Mucosa of stomach (tissue), 1 donor: ENCODE measurements around the gene METTL2A.
"Not testable (repeated sequence)": the region's sequence is repeated elsewhere in the genome, so short reads cannot be mapped to it uniquely, and the experiment has no call there.

ENCODE experiments used
- H3K27me3 ChIP-seq: one replicate; pipeline ENCODE4 v1.7.0; 2013; ENCODE audit warnings: mild to moderate bottlenecking, low read length; ENCODE audit not compliant: control insufficient read depth, insufficient read depth
- H3K36me3 ChIP-seq: one replicate; pipeline ENCODE4 v1.7.0; 2013; ENCODE audit warnings: low read length; ENCODE audit not compliant: control insufficient read depth, insufficient read depth
- H3K4me1 ChIP-seq: one replicate; pipeline ENCODE4 v1.7.0; 2013; ENCODE audit warnings: mild to moderate bottlenecking, low read length; ENCODE audit not compliant: control insufficient read depth, insufficient read depth
- H3K4me3 ChIP-seq: one replicate; pipeline ENCODE4 v1.7.0; 2013; ENCODE audit warnings: low read length
- H3K9ac ChIP-seq: one replicate; pipeline ENCODE4 v1.7.0; 2013; ENCODE audit warnings: mild to moderate bottlenecking, low read length, moderate library complexity
- H3K9me3 ChIP-seq: one replicate; pipeline ENCODE4 v1.7.0; 2013; ENCODE audit warnings: mild to moderate bottlenecking, low read length, moderate library complexity; ENCODE audit not compliant: control insufficient read depth
- donor health status: Pancreatic carcinoma.

The METTL2A gene

GRCh38 chr17:62423647-62424461, at the start of gene METTL2A:
Gene METTL2A, plus strand, starts transcription at chr17:62423897. Its CDS starts 6 bp downstream, at chr17:62423903.
- not testable (repeated sequence) for H3K9me3 ChIP-seq, H3K4me1 ChIP-seq, H3K36me3 ChIP-seq, H3K27me3 ChIP-seq
- H3K4me3 ChIP-seq: peak within 1 kb of the TSS; percentile 60
- H3K9ac ChIP-seq: peak within 1 kb of the TSS; percentile 73

DNA sequence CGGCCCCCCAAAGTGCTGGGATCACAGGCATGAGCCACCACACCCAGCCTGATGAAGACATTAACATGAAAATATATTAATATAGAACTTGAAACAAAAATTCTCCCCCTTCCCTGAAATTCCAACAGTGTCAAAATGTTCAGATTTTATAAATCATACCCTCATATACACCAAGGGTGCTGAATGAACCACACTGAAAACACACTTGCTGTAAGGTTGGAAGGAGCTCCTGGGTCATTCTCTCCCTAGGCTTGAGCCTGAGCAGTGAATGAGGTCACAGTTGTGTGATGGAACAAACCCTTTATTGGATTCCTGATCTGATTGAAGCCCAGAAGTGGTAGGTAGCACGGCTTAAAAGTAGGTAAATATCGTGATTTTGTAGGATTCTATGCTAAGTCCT, 43.4 kb upstream of the METTL2A start, which contains the start of gene EFCAB3:
Gene EFCAB3 (plus strand): TSS at position 301 of the 400 bp plus-strand sequence. CDS start 2,427 bp downstream, outside the sequence.
- Histone ChIP-seq H3K36me3 (no peaks in the 10 kb centered on the region), H3K4me1 (no peaks in the 10 kb centered on the region), H3K9me3 (no peaks in the 10 kb centered on the region), H3K9ac (no peak within 1 kb of the TSS), H3K27me3 (peaks cover 3% of the 10 kb centered on the region), H3K4me3 (no peak within 1 kb of the TSS)

- H3K9ac ChIP-seq: no peak overlapping the region
- H3K4me3 ChIP-seq: no peak overlapping the region
- no peaks in the 10 kb centered on the region for H3K9me3 ChIP-seq
- peaks cover 3% of the 10 kb centered on the region for H3K27me3 ChIP-seq
- no peaks in the 10 kb centered on the region for H3K4me1 ChIP-seq
- H3K36me3 ChIP-seq: no peaks in the 10 kb centered on the region
Measured at GRCh38 chr17:62381561-62381960, 42.1 kb upstream of the METTL2A start.

- Histone ChIP-seq H3K9me3 (no peaks in the 10 kb centered on the region), H3K4me3 (no peak overlapping the region), H3K36me3 (no peaks in the 10 kb centered on the region), H3K27me3 (peaks cover 3% of the 10 kb centered on the region), H3K4me1 (no peaks in the 10 kb centered on the region), H3K9ac (no peak overlapping the region)
Measured at GRCh38 chr17:62388856-62389255, 34.8 kb upstream of the METTL2A start.

- Histone ChIP-seq H3K9me3 (no peaks in the 10 kb centered on the region), H3K4me3 (no peak overlapping the region), H3K36me3 (no peaks in the 10 kb centered on the region), H3K9ac (no peak overlapping the region), H3K27me3 (no peaks in the 10 kb centered on the region), H3K4me1 (no peaks in the 10 kb centered on the region)
Measured at GRCh38 chr17:62392908-62393307, 30.8 kb upstream of the METTL2A start.

- Histone ChIP-seq H3K9me3 (no peaks in the 10 kb centered on the region), H3K4me3 (no peak overlapping the region), H3K9ac (no peak overlapping the region), H3K27me3 (no peaks in the 10 kb centered on the region), H3K36me3 (no peaks in the 10 kb centered on the region), H3K4me1 (no peaks in the 10 kb centered on the region)
Measured at GRCh38 chr17:62398891-62399290, 24.8 kb upstream of the METTL2A start.

- Histone ChIP-seq H3K9me3 (no peaks in the 10 kb centered on the region), H3K4me1 (no peaks in the 10 kb centered on the region), H3K27me3 (no peaks in the 10 kb centered on the region)
Measured at GRCh38 chr17:62405451-62405850, 18.2 kb upstream of the METTL2A start.

GRCh38 chr17:62413090-62413489, 10.6 kb upstream of the METTL2A start:
- H3K27me3 ChIP-seq, H3K36me3 ChIP-seq, H3K4me3 ChIP-seq, H3K4me1 ChIP-seq, H3K9me3 ChIP-seq, H3K9ac ChIP-seq: not testable (repeated sequence)

More at GRCh38 chr17:62405451-62405850, 18.2 kb upstream of the METTL2A start:
- H3K9ac ChIP-seq: no peak overlapping the region
- H3K4me3 ChIP-seq: no peak overlapping the region
- no peaks in the 10 kb centered on the region for H3K36me3 ChIP-seq

- H3K27me3 ChIP-seq, H3K9ac ChIP-seq, H3K36me3 ChIP-seq, H3K4me1 ChIP-seq, H3K9me3 ChIP-seq, H3K4me3 ChIP-seq: not testable (repeated sequence)
Measured at GRCh38 chr17:62426214-62426613, 2.5 kb downstream of the METTL2A start.

DNA sequence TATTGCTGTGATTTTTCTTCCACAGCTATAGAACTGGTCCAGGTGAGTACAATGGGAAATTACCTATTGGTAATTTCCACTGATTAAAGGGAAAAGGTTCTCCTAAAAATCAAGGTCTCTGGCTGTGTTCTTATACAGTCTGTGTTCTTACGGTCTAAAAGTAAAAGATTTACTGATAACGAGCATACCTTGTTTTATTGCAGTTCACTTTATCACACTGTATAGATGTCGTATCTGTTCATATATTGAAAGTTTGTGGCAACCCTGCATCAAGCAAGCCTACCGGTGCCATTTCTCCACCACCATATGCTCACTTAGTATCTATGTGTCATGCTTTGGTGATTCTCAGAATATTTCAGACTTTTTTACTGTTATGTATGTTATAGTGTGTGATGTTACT, 11.6 kb downstream of the METTL2A start:
- H3K9ac ChIP-seq, H3K4me1 ChIP-seq, H3K36me3 ChIP-seq, H3K4me3 ChIP-seq, H3K27me3 ChIP-seq, H3K9me3 ChIP-seq: not testable (repeated sequence)

DNA sequence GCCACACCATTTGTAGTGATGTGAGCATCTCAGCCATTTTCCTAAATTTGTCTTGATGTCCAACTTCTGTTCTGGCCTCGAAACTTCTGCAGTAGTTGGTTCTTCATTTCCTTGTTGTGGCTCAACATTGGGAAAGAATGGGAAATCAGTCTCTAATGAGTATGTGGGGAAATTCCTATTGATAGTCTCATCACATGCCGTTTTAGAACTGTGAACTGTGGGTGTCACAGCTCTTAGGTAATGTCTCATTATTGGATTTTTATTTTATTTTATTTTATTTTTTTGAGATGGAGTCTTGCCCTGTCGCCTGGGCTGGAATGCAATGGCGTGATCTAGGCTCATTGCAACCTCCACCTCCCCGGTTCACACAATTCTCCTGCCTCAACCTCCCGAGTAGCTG, 17.5 kb downstream of the METTL2A start:
- H3K4me3 ChIP-seq, H3K27me3 ChIP-seq, H3K4me1 ChIP-seq, H3K9ac ChIP-seq, H3K9me3 ChIP-seq, H3K36me3 ChIP-seq: not testable (repeated sequence)

- H3K27me3 ChIP-seq: no peaks in the 10 kb centered on the region
- H3K9ac ChIP-seq: no peak overlapping the region
- H3K36me3 ChIP-seq: no peaks in the 10 kb centered on the region
- H3K4me1 ChIP-seq: no peaks in the 10 kb centered on the region
- H3K4me3 ChIP-seq: no peak overlapping the region
- H3K9me3 ChIP-seq: no peaks in the 10 kb centered on the region
Measured at GRCh38 chr17:62444063-62444462, 20.4 kb downstream of the METTL2A start.

DNA sequence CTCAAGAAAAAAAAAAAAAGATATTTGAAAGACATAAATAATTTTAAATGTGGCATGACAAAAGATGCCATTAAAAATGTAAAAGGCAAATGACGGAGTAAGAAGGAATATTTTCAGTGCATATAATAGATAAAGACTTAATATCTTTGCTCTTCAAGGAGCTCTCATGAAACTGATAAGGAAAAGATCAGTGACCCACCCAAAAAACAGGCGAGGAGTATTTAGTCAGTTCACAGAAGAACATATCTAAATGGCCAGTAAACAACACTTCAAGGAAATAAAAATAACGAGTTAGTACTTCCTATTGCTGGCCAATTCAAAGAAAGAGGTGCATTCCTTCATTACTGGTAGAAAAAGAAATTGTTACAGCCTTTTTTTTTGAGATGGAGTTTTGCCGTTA, 22.1 kb downstream of the METTL2A start:
- H3K36me3 ChIP-seq, H3K4me1 ChIP-seq, H3K27me3 ChIP-seq, H3K4me3 ChIP-seq, H3K9me3 ChIP-seq, H3K9ac ChIP-seq: not testable (repeated sequence)
